HG03280 (cell line): ENCODE data around the gene HFM1.
"Not testable (repeated sequence)": the region's sequence is repeated elsewhere in the genome, so short reads cannot be mapped to it uniquely, and the experiment has no call there.

Experiments used
- ATAC-seq: cut with Tn5 transposase; IDR thresholded peaks from one replicate; pipeline ENCODE4 v1.9.1; 2021; ENCODE audit warnings: mild to moderate bottlenecking, moderate library complexity; ENCODE audit not compliant: unreplicated experiment

Gene HFM1, protein sequence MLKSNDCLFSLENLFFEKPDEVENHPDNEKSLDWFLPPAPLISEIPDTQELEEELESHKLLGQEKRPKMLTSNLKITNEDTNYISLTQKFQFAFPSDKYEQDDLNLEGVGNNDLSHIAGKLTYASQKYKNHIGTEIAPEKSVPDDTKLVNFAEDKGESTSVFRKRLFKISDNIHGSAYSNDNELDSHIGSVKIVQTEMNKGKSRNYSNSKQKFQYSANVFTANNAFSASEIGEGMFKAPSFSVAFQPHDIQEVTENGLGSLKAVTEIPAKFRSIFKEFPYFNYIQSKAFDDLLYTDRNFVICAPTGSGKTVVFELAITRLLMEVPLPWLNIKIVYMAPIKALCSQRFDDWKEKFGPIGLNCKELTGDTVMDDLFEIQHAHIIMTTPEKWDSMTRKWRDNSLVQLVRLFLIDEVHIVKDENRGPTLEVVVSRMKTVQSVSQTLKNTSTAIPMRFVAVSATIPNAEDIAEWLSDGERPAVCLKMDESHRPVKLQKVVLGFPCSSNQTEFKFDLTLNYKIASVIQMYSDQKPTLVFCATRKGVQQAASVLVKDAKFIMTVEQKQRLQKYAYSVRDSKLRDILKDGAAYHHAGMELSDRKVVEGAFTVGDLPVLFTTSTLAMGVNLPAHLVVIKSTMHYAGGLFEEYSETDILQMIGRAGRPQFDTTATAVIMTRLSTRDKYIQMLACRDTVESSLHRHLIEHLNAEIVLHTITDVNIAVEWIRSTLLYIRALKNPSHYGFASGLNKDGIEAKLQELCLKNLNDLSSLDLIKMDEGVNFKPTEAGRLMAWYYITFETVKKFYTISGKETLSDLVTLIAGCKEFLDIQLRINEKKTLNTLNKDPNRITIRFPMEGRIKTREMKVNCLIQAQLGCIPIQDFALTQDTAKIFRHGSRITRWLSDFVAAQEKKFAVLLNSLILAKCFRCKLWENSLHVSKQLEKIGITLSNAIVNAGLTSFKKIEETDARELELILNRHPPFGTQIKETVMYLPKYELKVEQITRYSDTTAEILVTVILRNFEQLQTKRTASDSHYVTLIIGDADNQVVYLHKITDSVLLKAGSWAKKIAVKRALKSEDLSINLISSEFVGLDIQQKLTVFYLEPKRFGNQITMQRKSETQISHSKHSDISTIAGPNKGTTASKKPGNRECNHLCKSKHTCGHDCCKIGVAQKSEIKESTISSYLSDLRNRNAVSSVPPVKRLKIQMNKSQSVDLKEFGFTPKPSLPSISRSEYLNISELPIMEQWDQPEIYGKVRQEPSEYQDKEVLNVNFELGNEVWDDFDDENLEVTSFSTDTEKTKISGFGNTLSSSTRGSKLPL (N-terminal part only)

GRCh38 chr1:91404151-91405012 is at the start of gene HFM1:
Gene HFM1, minus strand, starts transcription at chr1:91404837. Its CDS starts 3,755 bp downstream, at chr1:91401082.
- ATAC-seq, result peak; percentile 87

GRCh38 chr1:91454136-91454535 is 49.5 kb upstream of the HFM1 start:
- no peak for ATAC-seq

GRCh38 chr1:91450260-91450659 is 45.6 kb upstream of the HFM1 start:
- no peak for ATAC-seq

- ATAC-seq, result not testable (repeated sequence)
These were observed 43.1 kb upstream of the HFM1 start for GRCh38 chr1:91447782-91448181.

DNA sequence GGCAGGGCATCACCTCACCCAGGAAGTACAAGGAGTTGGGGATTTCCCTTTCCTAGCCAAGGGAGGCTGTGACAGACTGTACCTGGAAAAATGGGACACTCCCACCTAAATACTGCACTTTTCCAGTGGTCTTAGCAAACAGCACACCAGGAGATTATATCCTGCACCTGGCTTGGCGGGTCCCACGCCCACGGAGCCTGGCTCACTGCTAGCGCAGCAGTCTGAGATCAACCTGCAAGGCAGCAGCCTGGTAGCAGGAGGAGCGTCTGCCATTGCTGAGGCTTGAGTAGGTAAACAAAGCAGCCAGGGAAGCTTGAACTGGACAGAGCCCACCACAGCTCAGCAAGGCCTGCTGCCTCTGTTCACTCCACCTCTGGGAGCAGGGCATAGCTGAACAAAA is 37.3 kb upstream of the HFM1 start:
- ATAC-seq, result not testable (repeated sequence)

- ATAC-seq, result no peak
These were observed 36.2 kb upstream of the HFM1 start for GRCh38 chr1:91440847-91441246.

DNA sequence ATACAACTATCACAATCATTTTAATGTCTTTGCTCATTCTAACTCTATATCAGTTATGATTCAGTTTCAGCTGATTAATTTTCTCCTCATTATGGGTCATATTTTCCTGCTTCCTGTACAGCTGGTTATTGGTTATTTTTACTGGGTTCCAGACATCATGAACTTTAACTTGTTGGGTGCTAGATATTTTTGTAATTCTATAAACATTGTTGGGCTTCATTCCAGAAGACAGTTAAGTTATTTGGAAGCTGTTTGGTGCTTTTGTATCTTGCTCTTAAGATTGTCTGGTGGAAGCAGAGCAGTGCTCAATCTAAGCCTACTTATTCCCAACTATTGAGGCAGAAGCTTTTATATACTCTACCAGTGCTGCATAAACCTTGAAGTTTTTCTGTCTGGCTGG is 34.4 kb upstream of the HFM1 start:
- ATAC-seq, result no peak

GRCh38 chr1:91428182-91428798 is 23.7 kb upstream of the HFM1 start:
- ATAC-seq, result no peak

DNA sequence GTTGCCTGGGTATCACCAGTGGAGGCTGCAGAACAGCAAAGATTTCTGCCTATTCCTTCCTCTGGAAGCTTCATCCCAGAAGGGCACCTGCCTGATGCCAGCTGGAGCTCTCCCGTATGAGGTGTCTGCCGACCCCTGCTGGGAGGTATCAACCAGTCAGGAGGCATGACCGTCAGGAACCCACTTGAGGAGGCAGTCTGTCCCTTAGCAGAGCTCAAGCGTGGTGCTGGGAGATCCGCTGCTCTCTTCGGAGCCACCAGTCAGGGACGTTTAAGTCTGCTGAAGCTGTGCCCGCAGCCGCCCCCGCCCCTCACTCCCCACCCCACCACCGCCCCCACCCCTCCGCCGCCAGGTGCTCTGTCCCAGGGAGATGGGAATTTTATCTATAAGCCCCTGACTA is 23.1 kb upstream of the HFM1 start:
- no peak for ATAC-seq

DNA sequence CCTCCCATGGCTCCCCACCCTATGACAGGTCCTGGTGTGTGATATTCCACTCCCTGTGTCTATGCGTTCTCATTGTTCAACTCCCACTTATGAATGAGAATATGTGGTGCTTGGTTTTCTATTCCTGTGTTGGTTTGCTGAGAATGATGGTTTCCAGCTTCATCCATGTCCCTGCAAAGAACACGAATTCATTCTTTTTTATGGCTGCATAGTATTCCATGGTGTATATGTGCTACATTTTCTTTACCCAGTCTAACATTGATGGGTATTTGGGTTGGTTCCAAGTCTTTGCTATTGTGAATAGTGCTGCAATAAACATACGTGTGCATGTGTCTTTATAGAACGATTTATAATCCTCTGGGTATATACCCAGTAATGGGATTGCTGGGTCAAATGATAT is 17.9 kb upstream of the HFM1 start:
- not testable (repeated sequence) for ATAC-seq

- no peak for ATAC-seq
These were observed 7.7 kb upstream of the HFM1 start for GRCh38 chr1:91412371-91412770.

DNA sequence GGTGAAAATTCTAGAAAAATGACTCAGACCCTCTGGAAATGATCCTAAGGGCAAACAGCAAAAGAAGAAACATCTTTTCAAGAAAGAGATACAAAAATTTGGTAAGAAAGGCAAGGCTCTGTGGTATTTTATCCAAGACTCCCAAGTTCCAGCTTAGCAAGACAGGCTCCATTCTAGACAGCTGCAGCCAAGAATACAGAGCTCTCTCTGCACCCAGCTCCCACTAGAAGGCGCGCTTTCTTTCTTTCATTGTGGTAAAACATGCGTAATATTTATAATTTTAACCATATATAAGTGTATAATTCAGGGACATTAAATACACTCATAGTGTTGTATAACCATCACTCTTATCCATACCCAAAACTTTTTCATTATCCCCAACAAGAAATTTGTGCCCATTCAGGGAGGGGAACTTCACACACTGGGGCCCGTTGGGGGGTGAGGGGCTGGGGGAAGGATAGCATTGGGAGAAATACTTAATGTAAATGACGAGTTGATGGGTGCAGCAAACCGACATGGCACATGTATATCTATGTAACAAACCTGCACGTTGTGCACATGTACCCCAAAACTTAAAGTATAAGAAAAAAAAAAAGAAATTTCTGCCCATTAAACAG is 2.2 kb upstream of the HFM1 start:
- ATAC-seq, result no peak

DNA sequence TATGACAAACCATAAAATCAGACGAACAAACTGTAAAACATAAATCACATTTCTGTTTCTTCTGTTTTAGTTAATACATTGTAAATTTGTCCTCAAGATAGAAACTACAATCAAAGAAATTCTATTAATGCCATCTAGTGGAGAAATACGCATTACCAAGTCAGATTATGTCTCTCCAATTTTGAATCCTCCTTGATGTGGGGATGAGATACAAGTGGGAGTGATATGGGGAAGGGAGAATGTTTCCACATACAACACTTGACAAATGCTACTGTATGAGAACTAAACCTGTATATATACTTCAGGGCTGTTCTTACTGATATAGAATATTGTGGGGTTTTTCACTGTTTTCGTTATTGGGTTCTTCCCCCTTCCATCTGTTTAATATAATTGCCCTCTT is 2.6 kb downstream of the HFM1 start:
- ATAC-seq, result no peak

- ATAC-seq, result no peak
These were observed 4.4 kb downstream of the HFM1 start for GRCh38 chr1:91400133-91400725.

- no peak for ATAC-seq
These were observed 6.3 kb downstream of the HFM1 start for GRCh38 chr1:91398291-91398690.

DNA sequence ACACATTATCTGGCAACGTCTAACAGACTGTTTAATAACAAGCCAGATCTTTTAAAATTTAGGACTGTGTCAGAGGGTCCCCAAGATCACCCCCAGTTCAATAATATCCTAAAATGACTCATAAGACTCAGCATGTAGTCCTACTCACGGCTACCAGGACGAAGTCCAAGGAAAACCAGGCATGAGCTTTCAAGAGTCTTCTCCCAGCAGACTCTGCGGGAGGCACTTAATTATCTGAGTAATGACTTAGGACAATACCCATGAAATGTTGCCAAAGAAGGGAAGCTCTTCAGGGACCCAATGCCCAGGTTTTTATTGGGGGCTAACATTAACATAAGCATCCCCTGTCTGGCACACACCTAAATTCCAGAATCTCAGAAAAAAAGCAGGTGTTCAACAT is 7.0 kb downstream of the HFM1 start:
- no peak for ATAC-seq

GRCh38 chr1:91393042-91393441 is 11.6 kb downstream of the HFM1 start:
- ATAC-seq, result no peak

- no peak for ATAC-seq
These were observed 18.5 kb downstream of the HFM1 start for GRCh38 chr1:91386109-91386508.

- ATAC-seq, result no peak
These were observed 21.2 kb downstream of the HFM1 start for GRCh38 chr1:91383456-91383855.
